Panc1 (cell line): ENCODE measurements around the gene LYSMD4. TPM values are rescaled to one million over a fixed set of nuclear protein-coding genes. Genes with fewer than 3 reads are reported as not detected.

ENCODE experiments used
- ATAC-seq: fragments of 200-7000 bp; cut with Tn5 transposase; 2 replicates; pipeline ENCODE4 v1.9.1; 2020; ENCODE audit warnings: mild to moderate bottlenecking, moderate library complexity
- BruUV-seq: library from RNA; stranded (reverse); fragments of 400-500 nt; replicated peaks from 2 replicates; lab custom pipeline; 2021; lab: Mats Ljungman, UMichigan
- CTCF ChIA-PET: fragments of 300-600 bp; sonication (Branson Sonifier 250); formaldehyde crosslinking; loops from one replicate; lab custom pipeline; 2022; ENCODE audit warnings: antibody characterized with exemption; lab: Charles Lee
- POLR2A ChIA-PET: fragments of 300-600 bp; sonication (Branson Sonifier 250); formaldehyde crosslinking; loops from one replicate; lab custom pipeline; 2022; ENCODE audit warnings: antibody characterized with exemption; lab: Charles Lee
- DNase-seq: peaks from one replicate; pipeline ENCODE4 v3.0.0-alpha.2; 2010; ENCODE audit warnings: low read depth, low spot score
- H3K27ac ChIP-seq: 2 replicates; pipeline ENCODE4 v1.5.1; 2011; ENCODE audit warnings: mild to moderate bottlenecking, low read length, inconsistent platforms
- H3K27me3 ChIP-seq: fragments of 200-500 bp; sonication (Bioruptor generic); 2 replicates; pipeline ENCODE4 v1.6.0; 2014; ENCODE audit warnings: low read length, inconsistent platforms; ENCODE audit not compliant: control insufficient read depth, insufficient read depth
- H3K36me3 ChIP-seq: fragments of 200-500 bp; sonication (Bioruptor generic); 2 replicates; pipeline ENCODE4 v1.5.1; 2014; ENCODE audit warnings: inconsistent platforms, mild to moderate bottlenecking, low read length, moderate library complexity; ENCODE audit not compliant: control insufficient read depth, insufficient read depth
- H3K4me1 ChIP-seq: 2 replicates; pipeline ENCODE4 v1.5.1; 2011; ENCODE audit warnings: inconsistent platforms, mild to moderate bottlenecking, low read length, moderate library complexity; ENCODE audit not compliant: control insufficient read depth, insufficient read depth
- H3K4me3 ChIP-seq, 2 experiments: 2 replicates each; pipeline ENCODE4 v1.5.1; 2011 to 2012; ENCODE audit warnings: low read depth in 2 of 2, low read length in 2 of 2, mild to moderate bottlenecking in 2 of 2, inconsistent platforms in 1 of 2, moderate library complexity in 1 of 2
- H3K9me3 ChIP-seq: fragments of 200-500 bp; sonication (Bioruptor generic); 2 replicates; pipeline ENCODE4 v1.5.1; 2014; ENCODE audit warnings: low read depth, mild to moderate bottlenecking, inconsistent platforms, low read length, moderate library complexity; ENCODE audit not compliant: control insufficient read depth, insufficient read depth
- CTCF ChIP-seq: fragments of 450-650 bp; IDR thresholded peaks from 2 replicates; pipeline ENCODE4 v1.5.1; 2017; ENCODE audit warnings: mild to moderate bottlenecking
- REST ChIP-seq, 2 experiments: IDR thresholded peaks; 2 replicates each; pipeline ENCODE4 v1.6.1; 2011 to 2012; ENCODE audit warnings: low read depth in 2 of 2, control low read depth in 1 of 2, low read length in 1 of 2, mild to moderate bottlenecking in 1 of 2, moderate library complexity in 1 of 2; ENCODE audit not compliant: insufficient read depth in 1 of 2
- SIN3A ChIP-seq: IDR thresholded peaks from 2 replicates; pipeline ENCODE4 v1.6.1; 2012; ENCODE audit warnings: low read depth, mild to moderate bottlenecking, low read length, moderate library complexity, borderline replicate concordance; ENCODE audit not compliant: insufficient read depth
- TCF7L2 ChIP-seq: IDR thresholded peaks from 2 replicates; pipeline ENCODE4 v1.6.1; 2011; ENCODE audit warnings: mild to moderate bottlenecking, low read depth, low read length, inconsistent platforms
- in situ Hi-C: cut with HindIII; loops from 2 replicates; pipeline ENCODE4 v1.10.0; 2016; ENCODE audit warnings: low sequenced_read_pairs, low pct_unique_long_range_greater_than_20kb
- intact Hi-C: fragments of 100-400 bp; cut with micrococcal nuclease; formaldehyde crosslinking; loops from one replicate; pipeline ENCODE4 v1.10.0; 2022; ENCODE audit not compliant: unreplicated experiment
- total RNA-seq: library from RNA; stranded (reverse); gene quantifications from one replicate; pipeline ENCODE4 v1.2.1, GENCODE V29; 2021; ENCODE audit not compliant: unreplicated experiment

Gene LYSMD4
- total RNA-seq, 1 experiment from 2014 or later = 8.9 TPM

- ATAC-seq (no peak), DNase-seq (no peak)
- TF ChIP-seq REST (IDR thresholded peaks at IDR 0.05; ENCODE audit: insufficient read depth in 1 of 2, low read depth in 2 of 2, low read length in 1 of 2) (no peak), TCF7L2 (no peak)
- ChIA-PET CTCF (no interaction called here), POLR2A (no interaction called here)
- Histone ChIP-seq H3K27me3 (no peaks in the 10 kb centered on the region), H3K9me3 (no peaks in the 10 kb centered on the region), H3K4me3 (no peak overlapping the region), H3K27ac (no peak overlapping the region; the same call in 1 of the 2 replicates), H3K4me1 (peaks cover 15% of the 10 kb centered on the region; the same call in 1 of the 2 replicates), H3K36me3 (no peaks in the 10 kb centered on the region)
- intact Hi-C loops (loop anchor here (10.0 kb wide), 1 partner anchor 302 kb away; no protein-coding TSS in a partner anchor), in situ Hi-C loops (no loop called here)
- BruUV-seq = no TSS peak
Measured at GRCh38 chr15:99706557-99707303, 26.5 kb downstream of the LYSMD4 start.

- H3K36me3 ChIP-seq = no peaks in the 10 kb centered on the region
- peaks cover 15% of the 10 kb centered on the region; the same call in 1 of the 2 replicates for H3K4me1 ChIP-seq
- ChIA-PET POLR2A (interaction anchor here (0.5 to 0.9 kb wide), 2 partner anchors 29 kb away, joined by 3 read pairs; partner anchors contain the start of gene LYSMD4), CTCF (interaction anchor here (0.6 to 1.8 kb wide), 26 partner anchors 11 to 437 kb away, joined by 3 to 27 read pairs (median 4); partner anchors contain the start of gene LYSMD4)
- intact Hi-C loops (loop anchor here (5.0 to 10.0 kb wide), 3 partner anchors 137 to 432 kb away; partner anchors contain the start of gene MEF2A), in situ Hi-C loops (no loop called here)
- DNase-seq (peak; percentile 84), ATAC-seq (peak; percentile 97)
- H3K27me3 ChIP-seq = no peaks in the 10 kb centered on the region
- no peak for TF ChIP-seq SIN3A
- TF ChIP-seq CTCF = peak; percentile 67
- TF ChIP-seq TCF7L2 = peak; percentile 53; the same call in 1 of the 2 replicates
- no peak overlapping the region for H3K4me3 ChIP-seq
- no peaks in the 10 kb centered on the region for H3K9me3 ChIP-seq
- peak overlapping the region; percentile 72; the same call in 1 of the 2 replicates for H3K27ac ChIP-seq
- no TSS peak for BruUV-seq
Measured at GRCh38 chr15:99704444-99704838, 28.8 kb downstream of the LYSMD4 start.
